Measurements from ENCODE around the gene GLYATL3. TPM values are rescaled to one million over a fixed set of nuclear protein-coding genes. Genes with fewer than 3 reads are reported as not detected.

GLYATL3 gene
- total RNA-seq, 1 experiment from 2014 or later, result not detected

DNA sequence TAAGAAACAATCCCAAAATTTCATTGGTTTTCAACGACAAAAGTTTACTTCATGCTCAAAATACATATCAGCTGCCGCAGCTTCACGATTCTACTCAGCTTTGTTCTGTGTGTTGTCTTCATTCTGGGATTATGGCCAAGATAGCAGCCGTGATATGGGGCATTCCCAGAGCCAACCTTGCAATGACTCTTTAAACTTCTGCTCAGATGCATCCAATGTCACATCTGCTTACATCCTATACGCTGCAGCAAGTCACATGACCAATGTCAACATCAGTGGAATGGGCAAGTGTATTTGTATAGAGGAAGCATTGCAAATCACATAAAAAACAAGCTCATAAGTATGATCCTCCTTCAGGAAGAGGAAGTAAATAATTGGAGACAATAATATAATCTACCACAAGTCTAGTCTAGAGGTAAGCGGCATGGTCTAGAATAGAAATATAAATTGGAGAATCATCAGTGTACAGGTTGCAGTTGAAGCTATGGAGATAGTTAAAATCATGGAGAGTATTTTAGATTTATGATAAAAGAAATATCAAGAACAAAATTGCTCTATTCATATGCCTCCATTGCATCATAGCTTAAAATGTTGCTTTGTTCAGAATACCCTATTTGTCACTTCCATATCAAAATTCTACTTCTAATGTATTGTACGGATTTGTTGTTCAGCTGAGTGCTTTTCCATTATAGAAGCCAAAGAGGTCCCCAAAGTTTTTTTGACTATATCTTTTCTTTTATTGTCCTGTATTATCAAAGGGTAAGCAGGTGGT is 43.5 kb downstream of the GLYATL3 start:
- DNase-seq (ENCODE audit: low read depth in 1 of 2, low spot score in 2 of 2), result no peak

DNA sequence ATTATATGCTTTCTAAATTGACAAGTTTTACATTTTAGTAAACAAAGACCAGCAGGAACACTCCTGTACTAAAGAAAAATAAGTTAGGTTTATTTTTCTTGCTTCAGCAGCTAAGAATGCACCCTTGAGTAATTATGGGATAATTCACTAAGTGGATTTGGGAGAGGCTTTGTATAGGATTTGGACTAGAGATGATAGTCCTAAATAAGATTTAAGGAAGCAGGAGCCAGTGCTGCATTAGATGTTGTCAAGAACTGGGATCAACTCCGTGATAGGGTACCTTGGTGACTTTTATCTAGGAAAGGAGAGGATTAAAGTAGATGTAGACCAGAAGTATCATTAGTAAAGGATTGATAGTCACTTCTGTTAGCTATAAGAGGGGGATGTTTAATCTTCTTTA is 46.6 kb downstream of the GLYATL3 start:
- Histone ChIP-seq H3K36me3 (no peaks in the 10 kb centered on the region), H3K4me1 (replicated peaks) (peaks cover 11% of the 10 kb centered on the region), H3K27me3 (replicated peaks) (peaks cover 17% of the 10 kb centered on the region), H3K4me3 (no peak overlapping the region), H3K9me3 (replicated peaks) (no peaks in the 10 kb centered on the region), H3K27ac (no peak overlapping the region)
- DNase-seq (ENCODE audit: low read depth in 1 of 2, low spot score in 2 of 2), result no peak

More for the DNA sequence above, 43.5 kb downstream of the GLYATL3 start:
- no peaks in the 10 kb centered on the region for H3K9me3 ChIP-seq (replicated peaks)
- peaks cover 3% of the 10 kb centered on the region for H3K27me3 ChIP-seq (replicated peaks)
- no peaks in the 10 kb centered on the region for H3K36me3 ChIP-seq
- no peak overlapping the region for H3K4me3 ChIP-seq
- H3K4me1 ChIP-seq (replicated peaks), result no peaks in the 10 kb centered on the region
- no peak overlapping the region for H3K27ac ChIP-seq

DNA sequence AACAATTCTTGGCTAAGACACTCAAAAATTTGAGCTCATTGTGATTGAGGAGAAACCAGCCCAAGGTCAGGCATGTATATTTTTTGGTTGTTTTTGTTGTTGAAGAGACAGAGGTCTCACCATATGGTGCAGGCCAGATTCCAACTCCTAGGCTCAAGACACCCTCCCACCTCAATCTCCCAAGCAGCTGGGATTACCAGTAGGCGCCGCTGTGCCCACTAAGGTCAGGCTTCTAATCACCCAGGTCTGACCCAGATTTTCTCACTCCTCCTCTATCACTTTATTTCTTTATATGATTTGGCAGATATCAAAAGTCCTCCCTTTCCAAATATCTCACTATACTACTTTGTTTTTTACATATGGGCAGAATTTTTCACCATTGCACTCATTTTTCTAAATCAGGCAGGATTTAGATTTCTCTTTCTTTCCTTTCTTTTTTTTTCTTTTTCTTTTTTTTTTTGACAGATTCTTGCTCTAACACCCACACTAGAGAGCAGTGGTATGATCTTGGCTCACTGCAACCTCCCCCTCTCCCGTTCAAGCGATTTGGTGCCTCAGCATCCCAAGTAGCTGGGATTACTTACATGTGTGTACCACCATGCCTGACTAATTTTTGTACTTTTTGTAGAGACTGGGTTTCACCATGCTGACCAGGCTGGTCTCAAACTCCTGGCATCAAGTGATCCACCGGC is 49.0 kb downstream of the GLYATL3 start:
- H3K9me3 ChIP-seq (replicated peaks), result no peaks in the 10 kb centered on the region
- H3K4me1 ChIP-seq (replicated peaks), result peaks cover 11% of the 10 kb centered on the region
- DNase-seq (ENCODE audit: low read depth in 1 of 2, low spot score in 2 of 2), result no peak
- H3K27me3 ChIP-seq (replicated peaks), result peaks cover 26% of the 10 kb centered on the region
- no peak overlapping the region for H3K4me3 ChIP-seq
- H3K27ac ChIP-seq, result no peak overlapping the region
- H3K36me3 ChIP-seq, result no peaks in the 10 kb centered on the region

DNA sequence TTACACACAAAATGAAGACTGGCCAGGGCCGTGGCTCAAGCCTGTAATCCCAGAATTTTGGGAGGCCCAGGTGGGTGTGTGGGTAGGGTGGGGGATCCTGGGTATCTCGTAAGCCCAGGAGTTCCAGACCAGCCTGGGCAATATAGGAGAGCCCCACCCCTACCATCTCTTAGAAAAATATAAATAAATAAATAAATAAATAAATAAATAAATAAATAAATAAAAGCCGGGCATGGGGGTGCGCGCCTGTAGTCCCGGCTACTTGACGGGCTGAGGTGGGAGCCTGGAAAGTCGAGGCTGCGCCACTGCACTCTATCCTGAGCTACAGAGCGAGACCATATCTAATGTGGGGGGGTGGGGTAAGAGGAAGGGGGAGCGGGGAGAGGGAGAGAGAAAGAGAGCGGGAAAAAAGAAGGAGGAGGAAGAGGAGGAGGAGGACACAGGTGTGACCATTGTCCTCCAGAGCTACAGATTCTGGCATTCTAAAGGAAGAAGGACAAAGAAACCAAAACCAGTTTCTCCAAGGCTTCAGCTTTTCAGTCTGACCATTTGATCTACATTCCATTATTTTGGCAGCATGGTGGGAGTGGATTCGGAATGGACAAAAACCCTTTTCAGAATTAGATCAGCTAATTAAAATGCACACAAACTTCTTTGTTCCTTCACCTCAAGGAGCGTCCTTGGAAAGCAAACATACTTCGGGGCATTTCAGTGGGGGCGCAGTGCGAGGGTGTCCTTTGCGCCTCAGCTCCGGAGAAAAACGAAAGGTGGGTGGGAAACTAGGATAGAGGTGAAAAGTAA is 50.2 kb downstream of the GLYATL3 start:
- no peak overlapping the region for H3K27ac ChIP-seq
- no peaks in the 10 kb centered on the region for H3K36me3 ChIP-seq
- peaks cover 26% of the 10 kb centered on the region for H3K27me3 ChIP-seq (replicated peaks)
- H3K4me1 ChIP-seq (replicated peaks), result peaks cover 11% of the 10 kb centered on the region
- H3K4me3 ChIP-seq, result no peak overlapping the region
- DNase-seq (ENCODE audit: low read depth in 1 of 2, low spot score in 2 of 2), result no peak
- no peaks in the 10 kb centered on the region for H3K9me3 ChIP-seq (replicated peaks)

DNA sequence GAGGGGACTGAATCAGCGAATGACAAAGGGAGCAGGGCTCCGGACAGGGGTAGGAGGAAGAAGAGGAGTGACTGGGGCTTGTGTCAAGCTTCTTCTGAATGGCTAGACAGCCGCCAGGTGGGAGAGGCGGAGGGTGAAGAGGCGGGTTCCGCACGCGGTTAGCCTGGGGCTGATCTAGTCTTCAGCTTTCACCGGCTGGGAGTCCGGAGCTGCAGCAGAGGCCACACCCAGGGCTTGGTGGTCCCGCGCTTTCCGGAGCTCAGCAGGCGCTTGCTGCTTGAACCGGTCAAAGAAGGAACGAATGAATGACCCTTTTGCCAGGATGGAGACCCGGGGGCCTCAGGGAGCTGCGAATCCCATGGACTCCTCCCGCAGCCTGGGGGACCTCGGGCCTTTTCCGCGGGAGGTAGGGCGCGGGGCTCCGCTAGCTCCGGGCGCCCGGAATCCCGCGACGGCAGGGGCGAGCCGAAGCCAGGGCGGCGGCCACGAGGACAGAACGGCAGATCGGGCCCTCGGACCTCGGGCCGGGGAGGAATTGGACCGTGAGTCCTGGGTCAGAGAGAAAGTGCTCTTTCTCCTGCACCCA is 50.9 kb downstream of the GLYATL3 start, which contains the start of gene C6orf141:
Gene C6orf141, plus strand, starts transcription at position 177 of the 586 bp plus-strand sequence. Its CDS starts 125 bp downstream, at position 302.
- Histone ChIP-seq H3K27ac (no peak within 1 kb of the TSS), H3K36me3 (no peaks in the 10 kb centered on the region), H3K9me3 (replicated peaks) (no peaks in the 10 kb centered on the region), H3K27me3 (replicated peaks) (peaks cover 26% of the 10 kb centered on the region), H3K4me3 (peak within 1 kb of the TSS; percentile 7; the same call in 1 of the 2 replicates), H3K4me1 (replicated peaks) (peaks cover 11% of the 10 kb centered on the region)
- no peak for DNase-seq (ENCODE audit: low read depth in 1 of 2, low spot score in 2 of 2)

DNA sequence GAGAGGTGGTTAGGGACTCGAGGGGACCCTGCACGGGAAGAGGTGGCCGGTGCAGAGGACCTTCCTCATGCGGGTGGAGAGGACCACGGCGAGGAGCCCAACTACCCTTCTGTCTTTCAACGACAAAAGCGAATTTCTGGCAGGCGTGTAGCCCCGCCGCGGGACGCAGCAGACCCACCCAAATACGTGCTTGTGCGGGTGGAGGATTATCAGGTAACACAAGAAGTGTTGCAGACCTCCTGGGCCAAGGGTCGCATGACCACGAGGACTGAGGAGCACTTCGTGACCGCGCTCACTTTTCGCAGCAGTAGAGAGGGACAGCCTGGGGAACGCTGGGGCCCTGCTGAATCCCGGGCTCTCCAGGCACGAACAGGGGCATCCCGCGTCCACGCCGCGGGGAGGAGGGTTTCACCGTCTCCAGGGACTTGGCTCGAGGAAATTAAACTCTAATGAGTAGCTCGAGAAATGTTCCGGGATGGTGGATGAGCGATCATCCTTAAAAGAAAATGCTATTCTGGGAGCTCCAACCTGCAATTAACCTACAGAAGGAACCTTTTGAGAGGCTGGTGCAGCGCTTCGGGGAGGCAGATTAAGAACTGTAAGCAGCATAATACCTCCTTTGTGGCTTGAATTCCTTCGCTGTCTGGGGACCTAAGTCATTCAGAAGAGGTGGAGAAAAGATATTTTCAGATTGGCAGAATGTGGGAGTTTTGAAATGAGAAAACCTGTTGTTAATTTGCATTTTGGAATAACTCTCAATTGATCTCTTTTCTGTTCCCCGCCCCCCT is 51.5 kb downstream of the GLYATL3 start:
- DNase-seq (ENCODE audit: low read depth in 1 of 2, low spot score in 2 of 2), result no peak
- H3K4me3 ChIP-seq, result peak overlapping the region; percentile 7; the same call in 1 of the 2 replicates
- no peaks in the 10 kb centered on the region for H3K9me3 ChIP-seq (replicated peaks)
- H3K36me3 ChIP-seq, result no peaks in the 10 kb centered on the region
- H3K27ac ChIP-seq, result no peak overlapping the region
- H3K4me1 ChIP-seq (replicated peaks), result peaks cover 11% of the 10 kb centered on the region
- H3K27me3 ChIP-seq (replicated peaks), result peaks cover 26% of the 10 kb centered on the region

DNA sequence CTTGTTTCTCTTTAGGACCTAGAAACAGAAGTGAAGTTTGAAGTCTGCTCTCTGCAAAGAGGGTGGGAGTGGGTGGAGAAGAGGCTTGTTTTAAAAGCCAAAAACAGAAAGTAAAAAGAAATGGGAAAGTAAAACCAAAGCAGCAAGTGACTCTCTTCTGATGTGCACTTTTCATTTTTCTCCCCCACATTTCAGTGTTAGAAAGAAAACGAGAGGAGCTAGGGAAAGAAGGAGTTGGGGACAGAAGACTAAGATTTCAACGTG is 52.1 kb downstream of the GLYATL3 start:
- Histone ChIP-seq H3K4me3 (no peak overlapping the region), H3K27ac (no peak overlapping the region), H3K36me3 (no peaks in the 10 kb centered on the region), H3K27me3 (replicated peaks) (peaks cover 26% of the 10 kb centered on the region), H3K9me3 (replicated peaks) (no peaks in the 10 kb centered on the region), H3K4me1 (replicated peaks) (peaks cover 13% of the 10 kb centered on the region)
- DNase-seq (ENCODE audit: low read depth in 1 of 2, low spot score in 2 of 2), result no peak

DNA sequence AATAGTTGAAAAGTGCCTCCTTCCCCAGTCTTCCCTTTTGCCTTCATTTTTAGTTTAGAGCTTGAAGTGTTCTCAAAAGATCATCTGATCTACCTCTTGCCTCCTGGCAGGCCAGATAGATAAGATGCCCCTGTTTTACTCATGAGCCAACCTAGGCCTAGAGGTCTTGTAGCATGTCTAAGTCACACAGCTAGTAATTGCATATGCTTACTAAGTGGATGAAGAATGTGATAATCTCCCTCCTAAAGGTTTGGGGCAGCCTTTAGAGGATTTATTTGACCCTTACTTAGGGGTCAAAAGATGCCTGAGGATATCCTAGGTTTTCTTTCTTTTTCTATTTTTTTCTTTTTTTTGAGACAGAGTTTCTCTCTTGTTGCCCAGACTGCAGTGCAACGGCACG is 52.9 kb downstream of the GLYATL3 start:
- DNase-seq (ENCODE audit: low read depth in 1 of 2, low spot score in 2 of 2), result no peak
- H3K27ac ChIP-seq, result no peak overlapping the region
- H3K27me3 ChIP-seq (replicated peaks), result peaks cover 23% of the 10 kb centered on the region
- H3K36me3 ChIP-seq, result no peaks in the 10 kb centered on the region
- H3K4me1 ChIP-seq (replicated peaks), result peaks cover 13% of the 10 kb centered on the region
- no peak overlapping the region for H3K4me3 ChIP-seq
- H3K9me3 ChIP-seq (replicated peaks), result no peaks in the 10 kb centered on the region

DNA sequence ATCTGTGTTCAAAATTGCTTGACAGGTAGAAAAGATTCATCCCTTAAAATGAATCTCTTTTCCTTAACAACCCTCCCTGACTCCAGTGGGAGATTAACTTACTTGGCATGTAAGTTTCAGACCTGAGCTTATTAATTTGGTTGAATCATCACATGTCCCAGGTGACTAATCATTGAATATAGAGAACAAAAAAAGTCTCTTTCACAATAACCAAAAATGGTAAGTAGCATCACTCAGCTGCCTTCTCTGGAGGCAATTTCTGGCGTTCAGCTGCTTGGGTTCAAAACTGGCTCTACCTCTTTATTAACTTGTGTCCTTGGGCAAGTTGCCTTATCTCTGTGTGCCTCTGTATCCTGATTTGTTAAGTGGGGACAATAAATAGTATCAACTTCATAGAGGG is 53.7 kb downstream of the GLYATL3 start:
- peaks cover 23% of the 10 kb centered on the region for H3K27me3 ChIP-seq (replicated peaks)
- H3K9me3 ChIP-seq (replicated peaks), result no peaks in the 10 kb centered on the region
- no peak overlapping the region for H3K27ac ChIP-seq
- no peaks in the 10 kb centered on the region for H3K36me3 ChIP-seq
- H3K4me3 ChIP-seq, result no peak overlapping the region
- no peak for DNase-seq (ENCODE audit: low read depth in 1 of 2, low spot score in 2 of 2)
- peaks cover 13% of the 10 kb centered on the region for H3K4me1 ChIP-seq (replicated peaks)

DNA sequence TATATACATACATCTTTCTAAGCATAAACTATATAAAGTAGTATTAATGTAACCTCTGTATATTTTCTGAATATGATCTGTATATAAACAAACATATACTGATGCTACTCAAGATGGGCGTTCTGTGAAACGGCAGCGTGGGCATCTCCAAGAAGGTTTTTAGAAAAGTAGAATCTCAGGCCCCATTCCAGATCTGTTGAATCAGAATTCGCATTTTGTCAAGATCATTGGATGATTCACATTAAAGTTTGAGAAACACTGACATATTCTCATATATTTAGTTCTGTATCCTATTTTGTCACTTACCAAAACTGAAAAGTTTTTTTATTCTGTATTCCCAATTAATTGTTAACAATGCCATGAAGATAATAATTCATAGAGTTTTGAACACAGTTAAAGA is 56.2 kb downstream of the GLYATL3 start:
- H3K4me1 ChIP-seq (replicated peaks), result peaks cover 5% of the 10 kb centered on the region
- no peaks in the 10 kb centered on the region for H3K36me3 ChIP-seq
- H3K27ac ChIP-seq, result no peak overlapping the region
- DNase-seq (ENCODE audit: low read depth in 1 of 2, low spot score in 2 of 2), result no peak
- no peaks in the 10 kb centered on the region for H3K9me3 ChIP-seq (replicated peaks)
- H3K4me3 ChIP-seq, result no peak overlapping the region
- peaks cover 13% of the 10 kb centered on the region for H3K27me3 ChIP-seq (replicated peaks)

DNA sequence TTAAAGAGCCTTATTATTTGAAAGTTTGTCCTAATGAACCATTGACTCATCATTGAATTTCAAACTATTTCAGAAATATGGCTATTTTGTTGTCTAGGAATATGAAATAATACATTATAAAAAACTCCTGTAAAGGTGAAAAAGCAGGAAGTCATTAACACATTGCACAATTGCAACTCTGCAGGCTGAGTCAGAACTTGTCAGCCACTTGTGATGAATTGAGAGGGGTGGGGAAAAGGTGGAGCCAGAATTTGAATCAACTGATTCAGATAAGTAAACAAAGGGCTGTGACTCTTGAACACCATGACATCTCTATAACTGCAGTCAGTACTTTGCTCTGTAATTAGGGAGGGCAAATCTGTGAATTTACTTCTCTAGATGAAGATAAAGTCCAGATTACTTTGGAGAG is 56.7 kb downstream of the GLYATL3 start:
- no peaks in the 10 kb centered on the region for H3K9me3 ChIP-seq (replicated peaks)
- H3K4me1 ChIP-seq (replicated peaks), result 0 out of 2 replicates have a peak, but pooled peaks cover 3% of the 10 kb centered on the region
- no peak for DNase-seq (ENCODE audit: low read depth in 1 of 2, low spot score in 2 of 2)
- peaks cover 8% of the 10 kb centered on the region for H3K27me3 ChIP-seq (replicated peaks)
- H3K4me3 ChIP-seq, result no peak overlapping the region
- no peak overlapping the region for H3K27ac ChIP-seq
- H3K36me3 ChIP-seq, result no peaks in the 10 kb centered on the region

DNA sequence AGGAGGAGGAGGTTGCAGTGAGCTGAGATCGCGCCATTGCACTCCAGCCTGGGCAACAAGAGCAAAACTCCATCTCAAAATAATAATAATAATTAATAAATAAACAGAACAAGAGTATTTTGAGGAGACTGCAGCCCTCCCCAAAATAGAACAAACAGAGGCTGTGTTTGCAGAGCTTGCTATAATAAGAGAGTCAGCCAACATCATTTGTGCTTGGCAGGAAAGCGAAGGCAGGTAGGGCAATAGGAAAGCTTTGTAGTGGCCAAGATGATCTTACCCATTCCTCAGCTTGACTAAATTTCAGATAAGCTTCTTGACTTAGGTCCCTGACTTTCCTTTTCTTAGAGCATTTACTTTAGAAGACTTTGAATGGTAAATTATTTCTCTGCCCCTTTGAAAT is 57.5 kb downstream of the GLYATL3 start:
- peaks cover 3% of the 10 kb centered on the region; the same call in 1 of the 2 replicates for H3K27me3 ChIP-seq (replicated peaks)
- no peaks in the 10 kb centered on the region for H3K36me3 ChIP-seq
- no peaks in the 10 kb centered on the region for H3K9me3 ChIP-seq (replicated peaks)
- no peak overlapping the region for H3K4me3 ChIP-seq
- H3K27ac ChIP-seq, result no peak overlapping the region
- DNase-seq (ENCODE audit: low read depth in 1 of 2, low spot score in 2 of 2), result no peak
- 0 out of 2 replicates have a peak, but pooled peaks cover 3% of the 10 kb centered on the region for H3K4me1 ChIP-seq (replicated peaks)

DNA sequence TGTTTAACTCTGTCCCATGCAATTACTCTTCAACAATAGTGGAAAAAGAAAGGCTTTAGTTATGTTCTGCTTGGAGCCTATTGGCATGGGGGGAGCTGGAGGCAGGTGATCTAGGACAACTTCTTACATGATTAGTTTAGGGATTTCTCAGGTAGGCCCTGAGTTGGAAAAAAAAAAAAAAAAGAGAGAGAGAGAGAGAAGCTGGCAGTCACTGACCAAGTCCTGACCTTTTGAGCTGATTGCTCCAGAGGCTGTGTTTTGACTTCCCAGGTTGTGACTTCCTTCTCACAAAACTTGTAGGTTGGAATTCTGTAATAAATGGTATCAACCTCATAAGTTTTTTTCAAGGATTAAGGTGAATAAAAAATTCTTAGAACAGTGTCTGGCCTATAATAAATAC is 58.5 kb downstream of the GLYATL3 start:
- Histone ChIP-seq H3K27ac (no peak overlapping the region), H3K4me3 (no peak overlapping the region), H3K4me1 (replicated peaks) (0 out of 2 replicates have a peak, but pooled peaks cover 3% of the 10 kb centered on the region), H3K36me3 (no peaks in the 10 kb centered on the region), H3K27me3 (replicated peaks) (no peaks in the 10 kb centered on the region), H3K9me3 (replicated peaks) (no peaks in the 10 kb centered on the region)
- no peak for DNase-seq (ENCODE audit: low read depth in 1 of 2, low spot score in 2 of 2)
